GM19438 (cell line): ENCODE data around the gene NGLY1.

Experiments
- ATAC-seq: cut with Tn5 transposase; IDR thresholded peaks from one replicate; pipeline ENCODE4 v1.9.1; 2021; ENCODE audit warnings: low read depth; ENCODE audit not compliant: unreplicated experiment

NGLY1 gene

DNA sequence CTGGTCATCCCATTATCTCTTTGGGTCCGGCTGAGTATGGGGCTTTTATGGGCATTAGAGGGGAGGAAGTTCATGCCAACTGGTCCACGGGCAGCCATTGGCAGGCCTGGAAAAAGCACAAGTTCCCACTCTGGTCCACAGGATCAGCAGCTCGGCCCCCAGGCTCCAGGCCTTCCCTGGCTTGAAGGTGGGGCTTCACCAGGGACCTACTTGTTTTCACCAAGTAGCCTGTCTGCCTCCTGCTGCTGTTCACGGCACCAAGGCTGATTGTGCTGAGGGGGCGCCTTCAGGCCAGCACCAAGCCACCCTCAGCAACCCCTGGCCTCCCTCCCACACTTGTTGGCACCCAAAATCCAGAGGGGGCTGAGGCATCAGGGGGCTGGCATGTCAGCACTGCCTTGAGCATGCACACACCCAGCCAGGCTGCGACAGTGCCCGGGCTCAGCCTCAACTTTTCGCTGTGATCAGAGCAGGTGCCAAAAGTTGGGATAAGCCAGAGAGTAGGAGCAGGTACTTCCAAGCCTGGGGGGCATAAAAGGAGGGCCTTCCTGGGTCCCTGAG is 109.4 kb downstream of the NGLY1 start:
- no peak for ATAC-seq
